Suprapubic skin (tissue), 4 donors: ENCODE data around the gene GTF2A1L. TPM values are rescaled to one million over a fixed set of nuclear protein-coding genes. Genes with fewer than 3 reads are reported as not detected.

Experiments
- DNase-seq, 2 donors: peaks; one replicate each; pipeline ENCODE4 v3.0.0-alpha.2; 2019; ENCODE audit warnings: low spot score in 2 of 2
- H3K27ac ChIP-seq: fragments of 200-600 bp; sonication (generic); one replicate; pipeline ENCODE4 v1.5.1; 2019
- H3K27me3 ChIP-seq: fragments of 200-600 bp; sonication (generic); one replicate; pipeline ENCODE4 v1.5.1; 2019
- H3K36me3 ChIP-seq: fragments of 200-600 bp; sonication (generic); one replicate; pipeline ENCODE4 v1.5.1; 2019
- H3K4me1 ChIP-seq: fragments of 200-600 bp; sonication (generic); one replicate; pipeline ENCODE4 v1.5.1; 2019
- H3K4me3 ChIP-seq: fragments of 200-600 bp; sonication (generic); one replicate; pipeline ENCODE4 v1.5.1; 2019; ENCODE audit warnings: mild to moderate bottlenecking
- H3K9me3 ChIP-seq: fragments of 200-600 bp; sonication (generic); one replicate; pipeline ENCODE4 v1.5.1; 2019
- EP300 ChIP-seq: sonication (generic); formaldehyde crosslinking; IDR thresholded peaks from one replicate; pipeline ENCODE4 v1.6.1; 2017; ENCODE audit warnings: antibody characterized with exemption
- POLR2A ChIP-seq, 2 donors: fragments of 450-650 bp; IDR thresholded peaks; one replicate each; pipeline ENCODE4 v1.6.1; 2017; ENCODE audit warnings: antibody characterized with exemption in 2 of 2, mild to moderate bottlenecking in 2 of 2, moderate library complexity in 2 of 2
- POLR2AphosphoS5 ChIP-seq, 3 donors: sonication (generic); formaldehyde crosslinking; IDR thresholded peaks; one replicate each; pipeline ENCODE4 v1.6.1; 2017; ENCODE audit warnings: antibody characterized with exemption in 3 of 3
- WGBS: methylation state at CpG from one replicate; pipeline ENCODE4 v1.1.5; 2018; 5-methylcytosine and 5-hydroxymethylcytosine counted together
- total RNA-seq, 4 donors: library from RNA; depleted of rRNA; stranded (reverse); fragments of >200 nt; gene quantifications; one replicate each; pipeline ENCODE4 v1.1.0, GENCODE V29; 2016
- TF ChIP-seq, protein P1 (sequence below), 2 donors: fragments of 200-600 bp in 1 of 2; fragments of 450-650 bp in 1 of 2; sonication (generic) in 1 of 2; IDR thresholded peaks; one replicate each; pipeline ENCODE4 v1.5.1; 2016 to 2019; ENCODE audit warnings: antibody characterized with exemption in 2 of 2, mild to moderate bottlenecking in 1 of 2, moderate library complexity in 1 of 2

The GTF2A1L gene, protein sequence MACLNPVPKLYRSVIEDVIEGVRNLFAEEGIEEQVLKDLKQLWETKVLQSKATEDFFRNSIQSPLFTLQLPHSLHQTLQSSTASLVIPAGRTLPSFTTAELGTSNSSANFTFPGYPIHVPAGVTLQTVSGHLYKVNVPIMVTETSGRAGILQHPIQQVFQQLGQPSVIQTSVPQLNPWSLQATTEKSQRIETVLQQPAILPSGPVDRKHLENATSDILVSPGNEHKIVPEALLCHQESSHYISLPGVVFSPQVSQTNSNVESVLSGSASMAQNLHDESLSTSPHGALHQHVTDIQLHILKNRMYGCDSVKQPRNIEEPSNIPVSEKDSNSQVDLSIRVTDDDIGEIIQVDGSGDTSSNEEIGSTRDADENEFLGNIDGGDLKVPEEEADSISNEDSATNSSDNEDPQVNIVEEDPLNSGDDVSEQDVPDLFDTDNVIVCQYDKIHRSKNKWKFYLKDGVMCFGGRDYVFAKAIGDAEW
- total RNA-seq = 1 to 10 TPM in 3 of 4 donors, not detected in 1; 1.0 to 2.9 (median 1.1) TPM

GRCh38 chr2:48617618-48618017 is at the start of gene GTF2A1L:
TSS of gene GTF2A1L (plus strand) at chr2:48617856. CDS start at chr2:48617875, 19 bp downstream.
- no peak within 1 kb of the TSS for H3K4me3 ChIP-seq
- H3K27me3 ChIP-seq = no peaks in the 10 kb centered on the region
- no peaks in the 10 kb centered on the region for H3K4me1 ChIP-seq
- WGBS = 90% methylated on average over 26 of the region's 26 CpGs
- no peak within 1 kb of the TSS for H3K27ac ChIP-seq
- no peak for DNase-seq
- TF ChIP-seq POLR2AphosphoS5 (IDR thresholded peaks at IDR 0.05) (no peak), EP300 (no peak), POLR2A (IDR thresholded peaks at IDR 0.05) (no peak)
- no peaks in the 10 kb centered on the region for H3K36me3 ChIP-seq
- H3K9me3 ChIP-seq = no peaks in the 10 kb centered on the region

DNA sequence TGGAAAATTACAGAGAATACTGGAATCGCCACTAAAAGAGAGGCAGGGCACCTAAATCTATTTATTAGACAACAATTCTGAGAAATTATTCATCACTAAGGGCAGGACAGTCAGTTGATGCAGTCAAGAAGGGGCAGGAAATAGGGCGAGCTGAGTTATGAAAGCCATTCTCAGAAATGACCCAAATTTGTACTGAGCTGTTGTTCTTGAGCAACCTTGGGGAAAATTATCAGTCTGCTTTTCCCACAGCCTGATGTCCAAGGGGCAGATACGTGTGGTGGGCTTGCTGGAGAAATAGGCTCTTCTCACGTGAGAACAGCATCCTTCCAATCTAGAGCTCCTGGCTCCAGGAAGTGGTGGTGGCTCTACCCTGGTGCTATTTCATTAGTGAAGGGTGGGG is 49.1 kb upstream of the GTF2A1L start:
- DNase-seq = no peak
- H3K36me3 ChIP-seq = no peaks in the 10 kb centered on the region
- H3K4me1 ChIP-seq = peaks cover 10% of the 10 kb centered on the region
- H3K27ac ChIP-seq = no peak overlapping the region
- no peaks in the 10 kb centered on the region for H3K9me3 ChIP-seq
- TF ChIP-seq POLR2A (IDR thresholded peaks at IDR 0.05) = no peak
- TF ChIP-seq EP300 = no peak
- TF ChIP-seq POLR2AphosphoS5 (IDR thresholded peaks at IDR 0.05) = no peak
- TF ChIP-seq, protein P1, sequence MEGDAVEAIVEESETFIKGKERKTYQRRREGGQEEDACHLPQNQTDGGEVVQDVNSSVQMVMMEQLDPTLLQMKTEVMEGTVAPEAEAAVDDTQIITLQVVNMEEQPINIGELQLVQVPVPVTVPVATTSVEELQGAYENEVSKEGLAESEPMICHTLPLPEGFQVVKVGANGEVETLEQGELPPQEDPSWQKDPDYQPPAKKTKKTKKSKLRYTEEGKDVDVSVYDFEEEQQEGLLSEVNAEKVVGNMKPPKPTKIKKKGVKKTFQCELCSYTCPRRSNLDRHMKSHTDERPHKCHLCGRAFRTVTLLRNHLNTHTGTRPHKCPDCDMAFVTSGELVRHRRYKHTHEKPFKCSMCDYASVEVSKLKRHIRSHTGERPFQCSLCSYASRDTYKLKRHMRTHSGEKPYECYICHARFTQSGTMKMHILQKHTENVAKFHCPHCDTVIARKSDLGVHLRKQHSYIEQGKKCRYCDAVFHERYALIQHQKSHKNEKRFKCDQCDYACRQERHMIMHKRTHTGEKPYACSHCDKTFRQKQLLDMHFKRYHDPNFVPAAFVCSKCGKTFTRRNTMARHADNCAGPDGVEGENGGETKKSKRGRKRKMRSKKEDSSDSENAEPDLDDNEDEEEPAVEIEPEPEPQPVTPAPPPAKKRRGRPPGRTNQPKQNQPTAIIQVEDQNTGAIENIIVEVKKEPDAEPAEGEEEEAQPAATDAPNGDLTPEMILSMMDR (IDR thresholded peaks at IDR 0.05) = no peak
- no peaks in the 10 kb centered on the region for H3K27me3 ChIP-seq
- no peak overlapping the region for H3K4me3 ChIP-seq
- WGBS = 76% methylated on average over 4 of the region's 4 CpGs

- no peaks in the 10 kb centered on the region for H3K9me3 ChIP-seq
- H3K27me3 ChIP-seq = no peaks in the 10 kb centered on the region
- no peak for DNase-seq
- H3K4me3 ChIP-seq = no peak overlapping the region
- H3K4me1 ChIP-seq = peaks cover 10% of the 10 kb centered on the region
- H3K27ac ChIP-seq = no peak overlapping the region
- no peaks in the 10 kb centered on the region for H3K36me3 ChIP-seq
- TF ChIP-seq POLR2AphosphoS5 (IDR thresholded peaks at IDR 0.05) = no peak
- TF ChIP-seq, protein P1 (IDR thresholded peaks at IDR 0.05) = no peak
Measured at GRCh38 chr2:48569433-48569832, 48.2 kb upstream of the GTF2A1L start.

DNA sequence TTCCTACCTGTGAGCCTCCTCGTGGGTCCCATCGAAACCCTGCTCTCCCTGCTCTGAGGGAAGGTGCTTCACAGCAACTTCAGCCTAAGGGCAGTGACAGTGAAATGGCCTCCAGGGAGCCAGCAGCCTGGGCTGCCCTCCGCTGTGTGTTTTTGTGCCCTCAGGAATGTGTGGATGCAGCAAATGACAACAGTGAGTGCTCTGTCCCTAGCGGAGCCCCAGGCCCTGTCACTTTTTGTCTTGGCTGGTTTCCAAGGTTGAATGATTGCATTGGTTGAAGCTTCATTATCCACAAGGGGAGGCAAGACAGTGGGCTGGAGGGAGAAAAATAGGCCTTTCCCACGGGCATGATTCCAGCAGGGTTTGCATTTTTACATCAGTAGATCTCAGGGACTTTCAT is 44.8 kb upstream of the GTF2A1L start:
- no peak for TF ChIP-seq EP300
- no peak for TF ChIP-seq POLR2AphosphoS5 (IDR thresholded peaks at IDR 0.05)
- no peak for TF ChIP-seq POLR2A (IDR thresholded peaks at IDR 0.05)
- TF ChIP-seq, protein P1 (IDR thresholded peaks at IDR 0.05) = no peak
- WGBS = 76% methylated on average over 5 of the region's 5 CpGs
- Histone ChIP-seq H3K4me1 (peaks cover under 1% of the 10 kb centered on the region), H3K27me3 (no peaks in the 10 kb centered on the region), H3K4me3 (no peak overlapping the region), H3K27ac (no peak overlapping the region), H3K9me3 (no peaks in the 10 kb centered on the region), H3K36me3 (no peaks in the 10 kb centered on the region)
- no peak for DNase-seq

GRCh38 chr2:48574353-48575287 is 43.0 kb upstream of the GTF2A1L start:
- TF ChIP-seq POLR2A (IDR thresholded peaks at IDR 0.05) = no peak
- no peak for TF ChIP-seq EP300
- TF ChIP-seq, protein P1 (IDR thresholded peaks at IDR 0.05) = no peak
- TF ChIP-seq POLR2AphosphoS5 (IDR thresholded peaks at IDR 0.05) = no peak
- no peaks in the 10 kb centered on the region for H3K36me3 ChIP-seq
- DNase-seq = no peak
- no peaks in the 10 kb centered on the region for H3K9me3 ChIP-seq
- 81% methylated on average over 9 of the region's 9 CpGs for WGBS
- H3K27me3 ChIP-seq = no peaks in the 10 kb centered on the region
- no peaks in the 10 kb centered on the region for H3K4me1 ChIP-seq
- no peak overlapping the region for H3K27ac ChIP-seq
- H3K4me3 ChIP-seq = no peak overlapping the region
